HepG2 (cell line): Measurements from ENCODE around the gene ZFAND2A. TPM values are rescaled to one million over a fixed set of nuclear protein-coding genes. Genes with fewer than 3 reads are reported as not detected.

ENCODE experiments used
- GABPB1 ChIP-seq: IDR thresholded peaks from 2 replicates; pipeline ENCODE4 v1.6.1; 2016; ENCODE audit warnings: mild to moderate bottlenecking, missing genetic modification reagents, moderate library complexity, missing compliant biosample characterization
- GATAD2A ChIP-seq: IDR thresholded peaks from 2 replicates; pipeline ENCODE4 v1.6.1; 2016
- JUNB ChIP-seq: sonication (generic); formaldehyde crosslinking; IDR thresholded peaks from 2 replicates; pipeline ENCODE4 v1.8.0; 2022; ENCODE audit warnings: missing genetic modification reagents, mild to moderate bottlenecking, borderline replicate concordance
- KDM1A ChIP-seq: IDR thresholded peaks from 2 replicates; pipeline ENCODE4 v1.6.1; 2016; ENCODE audit warnings: missing compliant biosample characterization
- MED8 ChIP-seq: sonication (generic); formaldehyde crosslinking; IDR thresholded peaks from 2 replicates; pipeline ENCODE4 v1.8.1; 2023; ENCODE audit warnings: mild to moderate bottlenecking, missing genetic modification reagents; ENCODE audit not compliant: insufficient replicate concordance
- PHF5A ChIP-seq: IDR thresholded peaks from one replicate; pipeline ENCODE4 v1.6.1; 2018; ENCODE audit warnings: low read depth, missing genetic modification reagents; ENCODE audit not compliant: unreplicated experiment
- RBM22 ChIP-seq: fragments of 200-400 bp; formaldehyde crosslinking; optimal IDR thresholded peaks from 2 replicates; pipeline ENCODE3; 2017; ENCODE audit warnings: mild to moderate bottlenecking, low read length, moderate library complexity
- SAP130 ChIP-seq: IDR thresholded peaks from 2 replicates; pipeline ENCODE4 v1.6.1; 2016; ENCODE audit warnings: low read depth
- SNRNP70 ChIP-seq: fragments of 200-400 bp; formaldehyde crosslinking; IDR thresholded peaks from 2 replicates; pipeline ENCODE4 v1.6.1; 2017; ENCODE audit warnings: mild to moderate bottlenecking, low read depth, low read length, moderate library complexity
- TAF1 ChIP-seq: sonication (generic); formaldehyde crosslinking; IDR thresholded peaks from 2 replicates; pipeline ENCODE4 v1.4.0; 2020; ENCODE audit warnings: missing genetic modification reagents
- TAF15 ChIP-seq: fragments of 200-400 bp; formaldehyde crosslinking; IDR thresholded peaks from one replicate; pipeline ENCODE4 v1.6.1; 2018; ENCODE audit warnings: mild to moderate bottlenecking, low read depth, low read length; ENCODE audit not compliant: poor library complexity, severe bottlenecking
- ZBTB20 ChIP-seq: sonication (generic); formaldehyde crosslinking; IDR thresholded peaks from 2 replicates; pipeline ENCODE4 v1.8.1; 2023; ENCODE audit warnings: missing genetic modification reagents, low read depth, mild to moderate bottlenecking, borderline replicate concordance
- ZKSCAN8 ChIP-seq: IDR thresholded peaks from 2 replicates; pipeline ENCODE4 v1.6.1; 2016; ENCODE audit warnings: borderline replicate concordance, missing genetic modification reagents, missing compliant biosample characterization
- ZMAT3 ChIP-seq: sonication (generic); formaldehyde crosslinking; conservative IDR thresholded peaks from 2 replicates; pipeline ENCODE4 v1.7.0; 2021; ENCODE audit warnings: missing genetic modification reagents
- ZNF264 ChIP-seq: sonication (generic); formaldehyde crosslinking; IDR thresholded peaks from 2 replicates; pipeline ENCODE4 v1.4.0; 2020; ENCODE audit warnings: missing genetic modification reagents
- ZNF329 ChIP-seq: sonication (generic); formaldehyde crosslinking; IDR thresholded peaks from 2 replicates; pipeline ENCODE4 v1.9.0; 2021; ENCODE audit warnings: low read depth, mild to moderate bottlenecking, missing genetic modification reagents
- ZNF724P ChIP-seq: sonication (generic); formaldehyde crosslinking; IDR thresholded peaks from 2 replicates; pipeline ENCODE4 v1.8.0; 2022; ENCODE audit warnings: missing genetic modification reagents, borderline replicate concordance
- ZNF878 ChIP-seq: sonication (generic); formaldehyde crosslinking; IDR thresholded peaks from 2 replicates; pipeline ENCODE4 v1.8.1; 2023; ENCODE audit warnings: mild to moderate bottlenecking, missing genetic modification reagents, moderate library complexity
- ZNF883 ChIP-seq: sonication (generic); formaldehyde crosslinking; IDR thresholded peaks from 2 replicates; pipeline ENCODE4 v1.5.1; 2020; ENCODE audit warnings: mild to moderate bottlenecking, missing genetic modification reagents; ENCODE audit errors: not compliant biosample characterization
- polyA plus RNA-seq, 8 experiments: library from polyadenylated mRNA; depleted of rRNA in 3 of 8; stranded (reverse) in 7 of 8; unstranded in 1 of 8; fragments of >200 nt; fragmentation: Illumina TruSeq in 4 of 8; extraction: Trizol in 4 of 8; gene quantifications; 2 replicates each; pipeline versions ENCODE4 v1.2.1 to v1.2.3, GENCODE V29; 2011 to 2016; ENCODE audit warnings: low read depth in 4 of 8, missing spikeins in 1 of 8, mixed read lengths in 1 of 8; ENCODE audit not compliant: insufficient read depth in 1 of 8
- total RNA-seq, 5 experiments: library from RNA; depleted of rRNA; stranded (reverse); fragments of >200 nt; fragmentation: Illumina TruSeq; extraction: Trizol; gene quantifications; 2 replicates each; pipeline ENCODE4 v1.2.3, GENCODE V29; 2016; ENCODE audit warnings: low read depth in 1 of 5
- TF ChIP-seq, protein P1 (sequence below): sonication (generic); formaldehyde crosslinking; conservative IDR thresholded peaks from 2 replicates; pipeline ENCODE4 v1.8.0; 2022; ENCODE audit warnings: missing genetic modification reagents
- TF ChIP-seq, protein P2 (sequence below): sonication (generic); formaldehyde crosslinking; IDR thresholded peaks from 2 replicates; pipeline ENCODE4 v1.9.0; 2022; ENCODE audit warnings: low read depth, missing genetic modification reagents
- TF ChIP-seq, protein P3 (sequence below): IDR thresholded peaks from 2 replicates; pipeline ENCODE4 v1.6.1; 2016; ENCODE audit warnings: missing compliant biosample characterization, missing genetic modification reagents, borderline replicate concordance
- TF ChIP-seq, protein P4 (sequence below): sonication (generic); formaldehyde crosslinking; IDR thresholded peaks from 2 replicates; pipeline ENCODE4 v1.9.0; 2021; ENCODE audit warnings: missing genetic modification reagents, mild to moderate bottlenecking, borderline replicate concordance

The ZFAND2A gene
- total and polyA plus RNA-seq, 2 of the 13 experiments (the other 11 are each of a cell fraction or from before 2014, with no cell fraction given): 140 to 153 TPM

DNA sequence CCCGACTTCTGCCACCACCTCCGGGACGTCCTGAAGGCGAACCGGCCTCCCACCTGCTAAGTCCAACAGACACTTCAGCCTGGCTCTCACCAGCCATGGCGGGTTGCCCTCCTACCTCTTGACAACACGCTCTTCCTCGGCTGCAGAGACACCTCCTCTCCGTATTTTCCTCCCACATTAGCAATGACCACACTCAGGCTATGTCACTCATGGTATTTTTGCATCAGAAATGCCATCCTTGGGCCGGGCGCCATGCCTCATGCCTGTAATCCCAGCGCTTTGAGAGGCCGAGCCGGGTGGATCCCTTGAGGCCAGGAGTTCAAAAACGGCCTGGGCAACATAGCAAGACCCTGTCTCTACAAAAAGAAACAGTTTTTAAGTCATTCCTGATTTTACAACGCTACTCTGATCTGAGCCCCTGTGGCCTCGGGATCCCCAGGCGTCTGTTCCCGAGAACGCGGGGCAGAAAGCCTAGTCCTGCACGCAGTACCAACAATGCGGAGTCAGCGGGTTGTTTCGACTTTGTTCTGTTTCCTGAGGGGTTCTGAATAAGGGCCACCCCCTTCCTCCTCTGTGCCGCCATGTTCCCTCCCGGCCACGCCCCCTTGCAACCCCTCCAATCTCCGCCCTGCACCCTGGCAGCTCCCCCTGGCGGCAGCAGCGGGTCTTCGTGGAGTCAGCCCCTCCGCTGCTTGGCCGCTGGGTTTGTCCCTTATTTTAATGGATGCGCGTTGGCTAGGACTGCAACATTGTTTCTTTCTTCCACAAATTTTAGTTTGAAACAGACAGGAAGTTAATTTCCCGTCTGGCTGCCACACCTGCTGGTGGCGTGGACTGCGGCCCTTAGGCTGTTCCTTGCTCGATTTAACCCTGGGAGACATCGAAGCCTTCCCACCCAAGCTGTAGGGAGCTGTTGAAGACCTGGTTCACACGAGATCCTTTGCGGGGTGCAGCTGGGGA is 9.7 kb upstream of the ZFAND2A start (continued):
- TF ChIP-seq ZNF883 (CRISPR knock-in tag): peak; percentile 63
- TF ChIP-seq TAF15: no peak
- no peak for TF ChIP-seq ZNF878 (CRISPR knock-in tag)
- TF ChIP-seq GATAD2A (CRISPR knock-in tag): peak; percentile 70; the same call in 1 of the 2 replicates
- TF ChIP-seq, protein P1, sequence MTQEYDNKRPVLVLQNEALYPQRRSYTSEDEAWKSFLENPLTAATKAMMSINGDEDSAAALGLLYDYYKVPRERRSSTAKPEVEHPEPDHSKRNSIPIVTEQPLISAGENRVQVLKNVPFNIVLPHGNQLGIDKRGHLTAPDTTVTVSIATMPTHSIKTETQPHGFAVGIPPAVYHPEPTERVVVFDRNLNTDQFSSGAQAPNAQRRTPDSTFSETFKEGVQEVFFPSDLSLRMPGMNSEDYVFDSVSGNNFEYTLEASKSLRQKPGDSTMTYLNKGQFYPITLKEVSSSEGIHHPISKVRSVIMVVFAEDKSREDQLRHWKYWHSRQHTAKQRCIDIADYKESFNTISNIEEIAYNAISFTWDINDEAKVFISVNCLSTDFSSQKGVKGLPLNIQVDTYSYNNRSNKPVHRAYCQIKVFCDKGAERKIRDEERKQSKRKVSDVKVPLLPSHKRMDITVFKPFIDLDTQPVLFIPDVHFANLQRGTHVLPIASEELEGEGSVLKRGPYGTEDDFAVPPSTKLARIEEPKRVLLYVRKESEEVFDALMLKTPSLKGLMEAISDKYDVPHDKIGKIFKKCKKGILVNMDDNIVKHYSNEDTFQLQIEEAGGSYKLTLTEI: no peak
- peak; percentile 74 for TF ChIP-seq GABPB1
- peak; percentile 67; the same call in 1 of the 2 replicates for TF ChIP-seq ZNF724P (CRISPR knock-in tag)
- TF ChIP-seq ZNF329 (CRISPR knock-in tag): 0 out of 2 replicates have a peak, but pooled peaks have one; percentile 32
- TF ChIP-seq ZKSCAN8 (CRISPR knock-in tag): peak; percentile 36; the same call in 1 of the 2 replicates
- TF ChIP-seq, protein P2, sequence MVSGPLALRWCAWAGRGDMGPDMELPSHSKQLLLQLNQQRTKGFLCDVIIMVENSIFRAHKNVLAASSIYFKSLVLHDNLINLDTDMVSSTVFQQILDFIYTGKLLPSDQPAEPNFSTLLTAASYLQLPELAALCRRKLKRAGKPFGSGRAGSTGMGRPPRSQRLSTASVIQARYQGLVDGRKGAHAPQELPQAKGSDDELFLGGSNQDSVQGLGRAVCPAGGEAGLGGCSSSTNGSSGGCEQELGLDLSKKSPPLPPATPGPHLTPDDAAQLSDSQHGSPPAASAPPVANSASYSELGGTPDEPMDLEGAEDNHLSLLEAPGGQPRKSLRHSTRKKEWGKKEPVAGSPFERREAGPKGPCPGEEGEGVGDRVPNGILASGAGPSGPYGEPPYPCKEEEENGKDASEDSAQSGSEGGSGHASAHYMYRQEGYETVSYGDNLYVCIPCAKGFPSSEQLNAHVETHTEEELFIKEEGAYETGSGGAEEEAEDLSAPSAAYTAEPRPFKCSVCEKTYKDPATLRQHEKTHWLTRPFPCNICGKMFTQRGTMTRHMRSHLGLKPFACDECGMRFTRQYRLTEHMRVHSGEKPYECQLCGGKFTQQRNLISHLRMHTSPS (CRISPR knock-in tag): no peak
- peak; percentile 21 for TF ChIP-seq RBM22
- TF ChIP-seq SAP130 (CRISPR knock-in tag): peak; percentile 93
- 0 out of 2 replicates have a peak, but pooled peaks have one; percentile 30 for TF ChIP-seq ZNF264 (CRISPR knock-in tag)
- peak; percentile 94 for TF ChIP-seq TAF1 (CRISPR knock-in tag)
- no peak for TF ChIP-seq PHF5A
- TF ChIP-seq MED8 (CRISPR knock-in tag): no peak
- TF ChIP-seq ZBTB20 (CRISPR knock-in tag): no peak
- TF ChIP-seq KDM1A: no peak
- TF ChIP-seq JUNB: no peak
- TF ChIP-seq, protein P3, sequence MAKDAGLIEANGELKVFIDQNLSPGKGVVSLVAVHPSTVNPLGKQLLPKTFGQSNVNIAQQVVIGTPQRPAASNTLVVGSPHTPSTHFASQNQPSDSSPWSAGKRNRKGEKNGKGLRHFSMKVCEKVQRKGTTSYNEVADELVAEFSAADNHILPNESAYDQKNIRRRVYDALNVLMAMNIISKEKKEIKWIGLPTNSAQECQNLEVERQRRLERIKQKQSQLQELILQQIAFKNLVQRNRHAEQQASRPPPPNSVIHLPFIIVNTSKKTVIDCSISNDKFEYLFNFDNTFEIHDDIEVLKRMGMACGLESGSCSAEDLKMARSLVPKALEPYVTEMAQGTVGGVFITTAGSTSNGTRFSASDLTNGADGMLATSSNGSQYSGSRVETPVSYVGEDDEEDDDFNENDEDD (CRISPR knock-in tag): peak; percentile 8; the same call in 1 of the 2 replicates
- no peak for TF ChIP-seq ZMAT3 (CRISPR knock-in tag)
- TF ChIP-seq, protein P4, sequence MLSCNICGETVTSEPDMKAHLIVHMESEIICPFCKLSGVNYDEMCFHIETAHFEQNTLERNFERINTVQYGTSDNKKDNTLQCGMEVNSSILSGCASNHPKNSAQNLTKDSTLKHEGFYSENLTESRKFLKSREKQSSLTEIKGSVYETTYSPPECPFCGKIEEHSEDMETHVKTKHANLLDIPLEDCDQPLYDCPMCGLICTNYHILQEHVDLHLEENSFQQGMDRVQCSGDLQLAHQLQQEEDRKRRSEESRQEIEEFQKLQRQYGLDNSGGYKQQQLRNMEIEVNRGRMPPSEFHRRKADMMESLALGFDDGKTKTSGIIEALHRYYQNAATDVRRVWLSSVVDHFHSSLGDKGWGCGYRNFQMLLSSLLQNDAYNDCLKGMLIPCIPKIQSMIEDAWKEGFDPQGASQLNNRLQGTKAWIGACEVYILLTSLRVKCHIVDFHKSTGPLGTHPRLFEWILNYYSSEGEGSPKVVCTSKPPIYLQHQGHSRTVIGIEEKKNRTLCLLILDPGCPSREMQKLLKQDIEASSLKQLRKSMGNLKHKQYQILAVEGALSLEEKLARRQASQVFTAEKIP (CRISPR knock-in tag): no peak
- no peak for TF ChIP-seq SNRNP70
